Effector memory CD4-positive, alpha-beta T cell (primary cell): Measurements from ENCODE around the gene SUSD4.

Source experiments
- DNase-seq, 3 donors: peaks; one replicate each; pipeline ENCODE4 v3.0.0-alpha.2; 2020
- H3K27ac ChIP-seq: 2 replicates; pipeline ENCODE4 v1.7.0; 2013; ENCODE audit warnings: mild to moderate bottlenecking, low read length, moderate library complexity; ENCODE audit not compliant: insufficient read depth, poor library complexity, severe bottlenecking
- H3K27me3 ChIP-seq: replicated peaks from 2 replicates; pipeline ENCODE4 v1.7.0; 2013; ENCODE audit warnings: mild to moderate bottlenecking, low read length; ENCODE audit not compliant: insufficient read depth, control insufficient read depth, poor library complexity, severe bottlenecking
- H3K36me3 ChIP-seq: 2 replicates; pipeline ENCODE4 v1.7.0; 2013; ENCODE audit warnings: mild to moderate bottlenecking, low read length, moderate library complexity; ENCODE audit not compliant: control insufficient read depth, insufficient read depth
- H3K4me1 ChIP-seq: 2 replicates; pipeline ENCODE4 v1.7.0; 2013; ENCODE audit warnings: low read length, mild to moderate bottlenecking; ENCODE audit not compliant: control insufficient read depth, insufficient read depth, poor library complexity, severe bottlenecking
- H3K4me3 ChIP-seq: 2 replicates; pipeline ENCODE4 v1.7.0; 2013; ENCODE audit warnings: low read length, low read depth, mild to moderate bottlenecking; ENCODE audit not compliant: insufficient read depth, poor library complexity, severe bottlenecking
- H3K9me3 ChIP-seq: 2 replicates; pipeline ENCODE4 v1.7.0; 2013; ENCODE audit warnings: mild to moderate bottlenecking, low read length, moderate library complexity; ENCODE audit not compliant: control insufficient read depth

Gene SUSD4

GRCh38 chr1:223363057-223363855, 720 bp downstream of the SUSD4 start:
- peak overlapping the region; percentile 73 for H3K4me3 ChIP-seq
- H3K27ac ChIP-seq: peak overlapping the region; percentile 13
- H3K9me3 ChIP-seq: no peaks in the 10 kb centered on the region
- no peaks in the 10 kb centered on the region for H3K27me3 ChIP-seq
- H3K36me3 ChIP-seq: no peaks in the 10 kb centered on the region
- DNase-seq: peak in 2 of 3 donors; percentile 6 to 14
- peaks cover 13% of the 10 kb centered on the region for H3K4me1 ChIP-seq

DNA sequence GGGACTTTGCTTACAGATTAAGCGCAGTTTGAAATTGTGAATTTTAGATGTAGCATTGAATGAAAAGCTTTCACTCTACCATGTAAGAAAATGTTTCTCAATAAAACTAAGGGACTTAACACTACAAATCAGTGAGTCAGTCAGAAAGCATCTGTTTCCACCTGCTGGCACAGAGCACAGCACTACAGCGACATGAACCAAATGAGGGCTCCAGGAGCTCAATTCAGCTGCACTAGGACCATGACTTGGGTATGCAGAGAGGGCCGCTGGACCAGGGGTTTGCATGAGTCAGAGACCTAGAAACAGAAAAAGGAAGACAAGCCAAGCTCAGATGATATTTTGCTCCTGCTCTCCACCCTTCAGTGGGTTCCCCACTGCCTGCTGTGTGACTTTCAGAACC, 5.2 kb downstream of the SUSD4 start:
- Histone ChIP-seq H3K4me3 (no peak overlapping the region), H3K9me3 (no peaks in the 10 kb centered on the region), H3K27me3 (no peaks in the 10 kb centered on the region), H3K27ac (no peak overlapping the region), H3K36me3 (no peaks in the 10 kb centered on the region), H3K4me1 (peaks cover 9% of the 10 kb centered on the region)
- no peak for DNase-seq

DNA sequence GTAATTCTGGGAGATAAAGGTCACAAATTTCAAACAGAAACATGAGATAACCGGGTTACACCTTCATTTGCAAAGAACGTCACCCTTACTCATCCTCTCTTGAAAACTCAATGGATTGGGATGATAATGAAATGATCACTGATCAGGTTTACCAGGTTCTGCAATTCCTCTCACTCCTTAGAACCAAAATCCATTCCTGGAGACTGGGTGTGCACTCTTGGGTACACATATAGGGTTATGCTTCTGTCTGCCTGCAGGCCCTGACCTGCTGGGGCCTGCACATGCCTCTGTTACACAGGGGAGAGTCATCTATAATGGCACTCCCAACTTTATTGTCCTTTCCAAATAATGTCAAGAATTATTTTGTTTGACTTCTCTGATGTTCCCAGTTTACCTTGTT, 8.3 kb downstream of the SUSD4 start:
- no peak overlapping the region for H3K4me3 ChIP-seq
- H3K9me3 ChIP-seq: no peaks in the 10 kb centered on the region
- H3K27me3 ChIP-seq: no peaks in the 10 kb centered on the region
- DNase-seq: no peak
- no peaks in the 10 kb centered on the region for H3K36me3 ChIP-seq
- no peaks in the 10 kb centered on the region for H3K4me1 ChIP-seq
- H3K27ac ChIP-seq: no peak overlapping the region

GRCh38 chr1:223353939-223354338, 10.0 kb downstream of the SUSD4 start:
- Histone ChIP-seq H3K36me3 (no peaks in the 10 kb centered on the region), H3K4me1 (no peaks in the 10 kb centered on the region), H3K27ac (no peak overlapping the region), H3K9me3 (no peaks in the 10 kb centered on the region), H3K27me3 (no peaks in the 10 kb centered on the region), H3K4me3 (no peak overlapping the region)
- DNase-seq: no peak

DNA sequence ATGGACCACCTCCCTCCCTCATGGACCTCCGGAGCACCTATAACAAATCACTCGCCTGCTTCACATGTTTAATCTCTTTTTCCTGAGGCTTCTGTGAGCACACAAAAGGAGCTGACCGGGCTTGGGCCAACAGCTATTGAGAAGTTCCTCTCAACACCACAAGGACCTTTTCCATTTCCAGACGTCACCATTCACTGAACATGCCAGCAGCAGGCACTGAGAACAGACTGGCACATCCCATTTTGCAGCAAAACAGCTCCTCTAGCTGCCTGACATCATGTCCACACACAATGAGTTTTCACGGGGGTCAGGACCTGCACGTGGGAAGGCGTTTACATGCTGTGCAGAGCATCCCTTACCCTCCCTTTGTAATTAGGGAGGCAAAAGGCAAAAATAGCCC, 11.0 kb downstream of the SUSD4 start:
- Histone ChIP-seq H3K9me3 (no peaks in the 10 kb centered on the region), H3K4me3 (no peak overlapping the region), H3K27ac (no peak overlapping the region), H3K27me3 (no peaks in the 10 kb centered on the region), H3K4me1 (no peaks in the 10 kb centered on the region), H3K36me3 (no peaks in the 10 kb centered on the region)
- no peak for DNase-seq

GRCh38 chr1:223350361-223350908, 13.5 kb downstream of the SUSD4 start:
- no peak for DNase-seq
- H3K36me3 ChIP-seq: no peaks in the 10 kb centered on the region

DNA sequence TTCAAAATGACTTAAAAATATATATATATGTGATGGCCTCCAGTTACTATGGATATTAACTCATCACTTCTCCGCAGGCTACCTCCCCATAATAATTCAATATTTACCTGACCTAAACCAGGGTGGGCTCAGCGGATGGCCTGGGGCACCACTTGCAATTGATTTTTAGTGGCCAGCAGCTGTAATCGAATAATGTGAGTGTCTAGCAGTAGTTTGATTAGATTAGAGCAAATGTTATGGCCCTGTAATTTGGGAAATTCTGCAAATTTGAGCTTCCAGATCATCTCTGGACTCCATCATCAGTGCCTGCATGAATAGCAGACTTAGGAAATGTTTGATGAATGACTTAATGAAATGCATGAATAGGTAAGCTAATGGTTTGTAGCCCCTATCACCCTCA, 14.7 kb downstream of the SUSD4 start:
- no peak for DNase-seq
- H3K4me1 ChIP-seq: no peaks in the 10 kb centered on the region
- no peak overlapping the region for H3K27ac ChIP-seq
- no peaks in the 10 kb centered on the region for H3K27me3 ChIP-seq
- H3K36me3 ChIP-seq: no peaks in the 10 kb centered on the region
- H3K4me3 ChIP-seq: no peak overlapping the region
- no peaks in the 10 kb centered on the region for H3K9me3 ChIP-seq

More at GRCh38 chr1:223350361-223350908, 13.5 kb downstream of the SUSD4 start:
- Histone ChIP-seq H3K27me3 (no peaks in the 10 kb centered on the region), H3K4me3 (no peak overlapping the region), H3K9me3 (no peaks in the 10 kb centered on the region), H3K27ac (no peak overlapping the region), H3K4me1 (no peaks in the 10 kb centered on the region)

- Histone ChIP-seq H3K27ac (no peak overlapping the region), H3K9me3 (no peaks in the 10 kb centered on the region), H3K4me3 (no peak overlapping the region), H3K4me1 (no peaks in the 10 kb centered on the region), H3K27me3 (no peaks in the 10 kb centered on the region), H3K36me3 (no peaks in the 10 kb centered on the region)
- no peak for DNase-seq
Measured at GRCh38 chr1:223348439-223348838, 15.5 kb downstream of the SUSD4 start.

- H3K36me3 ChIP-seq: no peaks in the 10 kb centered on the region
- H3K4me1 ChIP-seq: no peaks in the 10 kb centered on the region
- H3K27ac ChIP-seq: no peak overlapping the region
- no peak overlapping the region for H3K4me3 ChIP-seq
- H3K9me3 ChIP-seq: no peaks in the 10 kb centered on the region
- no peak for DNase-seq
- H3K27me3 ChIP-seq: no peaks in the 10 kb centered on the region
Measured at GRCh38 chr1:223347583-223347982, 16.4 kb downstream of the SUSD4 start.

- Histone ChIP-seq H3K36me3 (no peaks in the 10 kb centered on the region), H3K27ac (no peak overlapping the region), H3K4me3 (no peak overlapping the region), H3K27me3 (no peaks in the 10 kb centered on the region), H3K4me1 (no peaks in the 10 kb centered on the region), H3K9me3 (no peaks in the 10 kb centered on the region)
- DNase-seq: no peak
Measured at GRCh38 chr1:223346311-223346710, 17.7 kb downstream of the SUSD4 start.
